ENCODE measurements around the gene RAP1B.
"Not testable (repeated sequence)": the region's sequence is repeated elsewhere in the genome, so short reads cannot be mapped to it uniquely, and the experiment has no call there.

RAP1B gene

DNA sequence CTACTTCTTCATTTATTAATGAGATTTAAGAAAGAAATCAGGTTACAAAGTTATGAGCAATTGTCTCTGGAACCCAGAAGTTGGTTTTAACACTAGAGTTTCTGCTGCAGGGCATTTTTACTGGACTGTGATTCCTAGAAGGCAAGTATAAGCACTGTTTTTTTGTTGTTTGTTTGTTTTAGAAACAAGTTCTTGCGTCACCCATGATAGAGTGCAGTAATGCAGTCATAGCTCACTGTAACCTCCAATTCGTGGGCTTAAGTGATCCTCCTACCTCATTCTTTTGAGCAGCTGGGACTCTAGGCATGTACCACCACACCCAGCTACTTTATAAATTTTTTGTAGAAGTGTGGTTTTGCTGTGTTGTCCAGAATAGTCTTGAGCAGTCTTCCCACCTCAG, 25.6 kb downstream of the RAP1B start:
- DNase-seq (ENCODE audit: low read depth) = no peak

DNA sequence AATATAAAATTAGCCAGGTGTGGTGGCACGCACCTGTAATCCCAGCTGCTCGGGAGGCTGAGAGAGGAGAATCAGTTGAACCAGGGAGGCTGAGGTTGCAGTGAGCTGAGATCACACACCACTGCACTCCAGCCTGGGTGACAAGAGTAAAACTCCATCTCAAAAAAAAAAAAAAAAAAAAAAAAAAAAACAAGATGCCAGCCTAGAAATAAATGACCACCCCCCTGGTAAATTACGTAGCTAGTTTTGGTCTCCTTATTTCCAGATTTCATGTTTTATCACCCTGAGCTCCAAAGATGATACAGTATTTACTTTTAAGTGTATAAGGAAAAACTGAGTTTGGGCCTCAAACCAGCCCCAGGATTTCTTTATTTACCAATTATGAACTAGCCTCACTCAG, 26.7 kb downstream of the RAP1B start:
- not testable (repeated sequence) for DNase-seq (ENCODE audit: low read depth)

DNA sequence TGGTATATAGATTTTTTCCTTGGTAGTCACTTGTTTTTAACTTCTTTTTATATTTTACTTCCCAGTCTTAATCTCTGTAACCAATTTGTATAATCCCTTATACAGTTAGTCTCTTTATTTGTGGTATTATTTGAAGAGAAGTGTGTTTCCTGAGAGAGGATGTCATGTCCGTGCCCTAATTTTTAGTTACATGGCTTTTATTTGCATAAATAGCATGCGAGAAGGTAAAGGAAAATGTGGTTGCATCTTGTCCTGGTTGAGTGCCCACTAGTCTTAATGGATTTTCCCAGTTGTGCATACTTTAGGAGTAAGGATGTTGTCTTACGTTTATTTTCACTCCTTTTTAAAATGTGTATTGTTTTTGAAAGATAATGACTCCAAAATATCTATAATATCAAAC, 27.5 kb downstream of the RAP1B start:
- no peak for DNase-seq (ENCODE audit: low read depth)

DNA sequence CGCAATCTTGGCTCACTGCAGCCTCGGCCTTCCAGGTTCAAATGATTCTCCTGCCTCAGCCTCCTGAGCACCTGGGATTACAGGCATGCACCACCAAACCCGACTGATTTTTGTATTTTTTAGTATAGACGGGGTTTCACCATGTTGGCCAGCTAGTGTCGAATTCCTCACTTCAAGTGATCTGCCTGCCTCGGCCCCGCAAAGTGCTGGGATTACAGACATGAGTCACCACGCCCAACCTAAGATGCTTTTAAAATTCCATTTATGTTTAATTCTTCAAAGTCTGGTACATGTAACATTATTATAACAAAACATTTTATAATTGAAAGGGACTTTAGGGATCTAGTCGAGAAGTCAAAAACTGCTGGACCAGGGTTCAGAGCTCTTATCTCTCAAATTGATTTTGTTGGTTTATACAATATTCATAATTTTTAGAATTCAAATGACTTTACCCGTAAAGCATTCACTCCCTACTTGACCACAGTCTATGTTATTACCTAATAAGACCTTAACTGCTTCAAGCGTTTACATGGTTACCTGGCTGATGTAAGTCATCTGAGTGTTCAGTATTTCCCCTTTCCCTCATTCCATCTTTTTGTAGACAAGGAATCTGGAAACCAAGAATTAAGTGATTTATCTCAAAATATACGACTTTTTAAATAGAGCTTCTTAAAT, 28.2 kb downstream of the RAP1B start:
- DNase-seq (ENCODE audit: low read depth) = no peak

DNA sequence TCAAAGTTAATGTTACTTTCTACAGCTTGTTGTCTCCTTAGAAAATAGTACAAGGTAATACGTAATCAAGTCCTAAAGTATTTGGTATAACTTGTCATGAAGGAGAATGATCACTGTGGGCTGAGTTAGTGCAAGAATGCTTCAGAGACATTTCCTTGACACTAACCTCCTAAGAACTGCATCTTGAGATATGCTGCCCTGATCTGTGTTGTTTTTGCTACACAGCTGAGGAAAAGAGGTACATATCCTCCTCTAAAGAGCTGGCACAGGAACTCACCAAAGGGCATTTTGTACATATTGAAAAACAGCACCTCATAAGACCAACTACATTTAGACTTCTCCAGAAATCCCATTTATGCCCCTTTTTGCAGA, 28.7 kb downstream of the RAP1B start:
- DNase-seq (ENCODE audit: low read depth) = no peak

DNA sequence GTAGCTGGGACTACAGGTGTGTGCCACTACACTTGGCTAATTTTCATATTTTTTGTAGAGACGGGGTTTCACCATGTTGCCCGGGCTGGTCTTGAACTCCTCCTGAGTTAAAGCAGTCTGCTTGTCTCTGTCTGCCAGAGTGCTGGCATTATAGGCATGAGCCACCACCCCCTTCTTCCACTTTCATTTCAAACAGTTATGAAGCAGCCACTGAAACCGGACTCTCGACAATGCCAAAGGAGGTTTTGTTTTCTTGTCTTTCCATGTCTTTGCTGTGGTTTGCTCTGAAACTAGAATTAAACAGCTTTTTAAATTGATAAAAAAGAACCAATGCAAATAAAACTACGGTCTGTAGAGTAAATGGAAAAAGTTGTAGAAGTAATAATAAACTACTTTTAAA, 30.4 kb downstream of the RAP1B start:
- DNase-seq (ENCODE audit: low read depth) = no peak

DNA sequence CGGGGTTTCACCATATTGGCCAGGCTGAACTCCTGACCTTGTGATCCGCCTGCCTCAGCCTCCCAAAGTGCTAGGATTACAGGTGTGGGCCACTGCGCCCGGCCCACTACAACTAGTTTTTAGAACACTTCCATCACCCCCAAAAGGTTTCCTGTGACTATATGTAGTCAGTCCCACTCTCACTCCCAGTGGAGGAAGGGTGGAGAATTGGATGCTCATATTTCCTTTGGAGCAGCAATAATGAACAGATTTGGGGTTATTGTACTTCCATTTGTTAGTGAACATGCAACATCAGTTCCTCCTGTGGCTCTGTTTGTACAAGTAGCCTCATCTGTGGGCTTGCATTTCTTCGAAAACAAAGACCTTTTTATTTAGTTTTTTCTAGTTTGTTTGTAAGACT, 35.8 kb downstream of the RAP1B start:
- DNase-seq (ENCODE audit: low read depth) = no peak

DNA sequence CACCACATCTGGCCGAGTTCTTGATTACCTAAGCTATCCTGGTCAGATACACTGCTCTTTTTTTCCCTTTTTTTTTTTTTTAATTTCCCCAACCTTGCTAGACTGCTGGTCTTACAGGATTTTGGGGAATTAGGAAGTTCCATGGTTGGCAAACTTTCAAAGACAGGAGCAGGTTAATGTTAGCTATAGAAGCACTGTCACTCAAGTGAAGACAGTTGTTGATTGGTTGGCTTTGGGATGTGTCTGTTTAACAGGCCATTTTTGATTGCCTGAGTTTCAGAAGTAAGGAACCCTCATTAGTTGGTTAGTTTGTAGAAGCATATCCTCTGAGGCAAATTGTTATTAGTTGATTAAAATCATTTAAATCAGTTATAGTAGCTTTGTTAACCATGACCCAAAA, 36.8 kb downstream of the RAP1B start:
- no peak for DNase-seq (ENCODE audit: low read depth)

DNA sequence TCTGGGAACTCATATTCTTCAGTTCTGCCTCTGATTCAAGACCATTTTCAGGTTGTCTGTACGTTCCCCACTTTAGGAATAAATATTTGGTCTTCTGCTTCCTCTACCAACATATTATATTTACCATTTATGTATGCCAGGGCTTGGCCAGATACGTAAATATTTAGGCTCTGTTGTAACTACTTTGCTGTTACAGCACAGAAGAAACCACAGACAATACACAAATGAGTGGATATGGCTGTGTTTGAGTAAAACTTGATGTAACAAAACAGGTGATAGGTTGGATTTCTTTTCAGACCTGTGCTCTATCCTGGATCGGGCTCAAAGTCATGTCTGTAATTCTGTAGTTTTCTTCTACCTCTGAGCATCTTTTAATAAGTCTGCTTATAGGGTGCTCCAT, 37.5 kb downstream of the RAP1B start:
- DNase-seq (ENCODE audit: low read depth) = no peak

DNA sequence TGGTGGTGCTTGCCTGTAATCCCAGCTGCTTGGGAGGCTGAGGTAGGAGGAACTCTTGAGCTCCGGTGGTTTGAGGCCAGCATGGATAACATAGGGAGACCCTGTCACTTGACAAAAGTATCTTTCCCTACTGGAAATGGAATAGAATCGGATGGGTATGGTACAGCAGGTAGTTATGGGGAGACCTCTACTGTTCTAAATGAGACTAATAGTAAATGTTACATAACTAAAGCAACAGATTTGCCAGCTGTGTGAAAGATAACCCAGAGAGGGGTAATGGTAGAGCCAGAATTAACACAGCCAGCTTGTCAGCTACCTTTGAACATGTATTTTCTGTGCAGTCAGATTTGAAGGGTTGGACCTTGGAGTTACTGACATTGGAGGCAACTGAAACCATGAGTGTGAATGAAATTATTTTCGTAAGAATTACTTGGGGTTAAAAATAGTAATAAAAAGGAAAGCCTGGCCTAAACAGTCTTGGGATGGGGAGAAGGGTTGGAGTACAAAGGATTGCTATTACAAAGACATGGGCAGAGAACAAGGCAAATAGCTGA, 54.4 kb downstream of the RAP1B start:
- DNase-seq (ENCODE audit: low read depth) = no peak

DNA sequence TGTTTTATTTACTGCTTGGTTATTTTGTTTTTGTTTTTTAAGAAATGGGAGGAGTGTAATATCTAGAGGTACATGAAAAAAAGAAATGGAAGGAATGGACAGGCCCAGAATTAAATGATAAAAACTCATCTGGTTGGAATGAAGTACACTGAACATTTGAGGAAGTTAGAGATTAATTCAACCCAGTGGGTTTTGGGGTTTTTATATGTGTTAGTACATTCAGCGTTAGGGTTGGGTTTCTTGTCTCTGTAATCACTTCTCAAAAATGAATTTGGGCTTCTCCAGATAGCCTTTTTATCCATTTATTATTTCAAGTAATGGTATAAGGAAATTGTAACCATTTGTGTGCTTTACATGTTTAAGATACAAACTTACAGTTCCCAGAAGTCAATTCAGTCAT, 56.6 kb downstream of the RAP1B start:
- DNase-seq (ENCODE audit: low read depth) = no peak

DNA sequence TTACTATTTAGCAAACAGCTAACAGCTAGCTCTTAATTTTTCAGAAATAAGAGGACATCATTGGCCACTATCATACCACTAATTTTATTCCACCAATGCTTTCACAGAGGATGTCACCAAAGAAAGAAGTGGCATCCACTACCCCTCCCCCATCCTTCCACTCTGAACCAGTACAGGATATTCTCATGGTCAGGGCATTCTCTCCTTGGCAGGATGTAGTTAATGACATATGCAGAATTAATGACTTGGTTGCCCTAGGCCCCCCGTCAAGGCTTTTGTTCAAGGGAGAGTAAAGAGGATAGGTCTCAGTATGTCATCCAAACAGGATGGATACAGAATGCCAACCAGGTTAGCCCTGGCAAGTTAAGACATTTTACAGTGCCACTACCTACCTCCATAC, 57.2 kb downstream of the RAP1B start:
- no peak for DNase-seq (ENCODE audit: low read depth)

DNA sequence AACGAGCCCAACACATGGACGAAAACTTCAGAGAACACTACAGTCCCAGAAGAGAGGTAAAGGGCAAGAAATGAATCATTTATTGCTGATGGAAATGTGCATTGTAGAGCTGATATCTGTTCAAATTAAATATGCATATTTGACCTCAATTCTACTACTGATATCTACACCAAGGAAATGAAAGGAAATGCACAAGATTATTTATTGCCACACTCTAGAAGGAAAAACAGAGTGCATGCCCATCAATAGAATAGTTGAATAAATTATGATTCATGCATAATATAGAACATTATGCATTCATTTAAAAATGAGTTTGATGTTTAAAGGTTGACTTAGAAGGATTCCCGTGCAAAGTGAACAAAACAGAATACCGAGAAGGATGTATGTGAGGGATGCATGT, 60.5 kb downstream of the RAP1B start:
- DNase-seq (ENCODE audit: low read depth) = no peak

DNA sequence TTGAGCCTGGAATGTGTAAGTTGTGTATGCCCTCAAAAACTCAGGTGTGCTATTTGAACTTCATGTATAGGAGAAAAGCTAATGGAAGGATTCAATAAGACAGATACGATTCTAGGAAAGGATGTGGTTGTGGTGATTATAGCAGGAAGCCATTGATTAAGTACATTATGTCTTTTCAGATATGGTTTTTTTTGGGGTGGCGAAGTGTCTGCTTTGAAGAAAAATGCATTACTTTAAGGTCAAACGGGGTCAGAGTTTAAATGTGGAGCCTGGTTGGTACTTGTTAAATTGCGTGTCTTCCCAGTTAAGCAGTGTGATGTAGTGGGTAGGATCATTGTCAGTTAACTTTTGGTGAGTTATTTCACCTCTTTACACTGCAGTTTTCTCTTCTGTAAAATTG, 63.1 kb downstream of the RAP1B start:
- no peak for DNase-seq (ENCODE audit: low read depth)

DNA sequence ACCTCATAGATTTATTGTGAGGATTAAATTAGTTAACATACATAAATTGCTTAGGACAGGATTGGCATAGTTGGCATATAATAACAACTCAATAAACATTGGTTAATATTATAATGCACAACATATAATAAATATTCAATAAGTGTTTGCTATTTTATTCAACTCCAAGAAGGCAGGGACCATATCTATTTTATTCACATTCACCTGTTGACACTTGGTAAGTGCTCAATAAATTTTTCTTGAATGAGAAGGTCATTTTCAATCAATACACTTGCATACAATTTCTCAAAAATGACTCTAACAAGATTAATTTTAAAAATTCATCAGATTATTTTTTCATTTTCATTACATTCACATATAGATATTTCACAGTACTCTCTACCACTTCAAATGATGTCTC, 63.7 kb downstream of the RAP1B start:
- DNase-seq (ENCODE audit: low read depth) = no peak

DNA sequence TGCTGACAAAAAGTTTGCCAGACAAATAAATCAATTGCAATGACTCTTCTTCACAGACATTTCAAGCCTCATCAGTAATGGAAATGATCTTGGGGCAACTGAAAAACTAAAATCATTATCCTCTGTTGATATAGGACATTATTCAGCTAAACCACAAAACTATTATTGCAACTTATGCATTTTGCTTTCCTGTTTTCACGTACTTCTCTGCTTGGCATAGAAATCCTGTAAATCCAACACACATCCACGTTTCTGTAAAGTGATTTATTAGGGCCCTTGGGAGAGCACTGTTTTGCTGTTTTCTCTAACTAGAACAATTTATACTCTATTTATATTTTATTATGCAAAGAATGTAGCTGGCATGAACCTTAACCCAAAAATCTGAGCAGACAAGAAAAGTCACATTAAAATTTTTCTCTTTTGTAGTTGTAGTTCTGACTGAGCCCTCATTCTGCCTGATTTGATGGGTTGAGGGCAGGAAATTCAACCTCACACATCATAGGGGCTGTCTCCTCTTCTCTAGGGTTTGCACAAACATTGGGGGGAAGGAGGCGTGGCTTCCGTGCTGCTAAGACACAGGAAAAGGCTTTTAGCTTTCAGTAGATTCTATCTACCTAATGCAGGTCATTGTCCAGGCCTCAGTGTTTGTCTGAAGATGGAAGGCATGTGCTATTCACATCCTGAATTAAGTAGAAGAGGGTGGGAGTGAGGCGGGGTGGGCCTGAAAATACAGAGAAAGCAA, 64.6 kb downstream of the RAP1B start:
- no peak for DNase-seq (ENCODE audit: low read depth)

DNA sequence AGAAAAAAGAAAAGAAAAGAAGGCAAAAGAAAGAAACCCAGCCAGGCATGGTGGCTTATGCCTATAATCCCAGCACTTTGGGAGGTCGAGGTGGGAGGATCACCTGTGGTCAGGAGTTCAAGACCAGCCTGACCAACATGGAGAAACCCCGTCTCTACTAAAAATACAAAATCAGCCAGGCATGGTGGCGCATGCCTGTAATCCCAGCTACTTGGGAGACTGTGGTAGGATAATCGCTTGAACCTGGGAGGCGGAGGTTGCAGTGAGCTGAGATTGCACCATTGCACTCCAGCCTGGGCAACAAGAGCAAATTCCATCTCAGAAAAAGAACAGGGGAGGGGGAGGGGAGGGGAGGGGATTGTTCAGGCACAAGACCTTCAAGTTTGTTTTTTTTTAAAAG, 66.2 kb downstream of the RAP1B start:
- DNase-seq (ENCODE audit: low read depth) = not testable (repeated sequence)

DNA sequence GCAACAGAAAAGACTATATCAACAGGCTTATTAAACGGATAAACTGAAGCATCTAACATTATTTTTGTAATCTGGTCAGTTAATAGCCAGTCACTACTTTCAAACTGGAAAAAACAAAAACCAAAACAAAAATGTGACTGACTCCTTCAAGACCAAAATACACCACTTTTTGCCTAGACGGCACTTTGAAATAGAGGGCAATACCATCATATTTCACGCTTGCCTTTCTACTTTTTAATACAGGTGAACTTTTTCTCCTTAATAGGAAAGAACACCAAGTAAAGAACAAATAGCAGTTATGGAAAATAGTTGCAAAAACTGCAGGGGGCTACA, 75.5 kb downstream of the RAP1B start:
- no peak for DNase-seq (ENCODE audit: low read depth)

DNA sequence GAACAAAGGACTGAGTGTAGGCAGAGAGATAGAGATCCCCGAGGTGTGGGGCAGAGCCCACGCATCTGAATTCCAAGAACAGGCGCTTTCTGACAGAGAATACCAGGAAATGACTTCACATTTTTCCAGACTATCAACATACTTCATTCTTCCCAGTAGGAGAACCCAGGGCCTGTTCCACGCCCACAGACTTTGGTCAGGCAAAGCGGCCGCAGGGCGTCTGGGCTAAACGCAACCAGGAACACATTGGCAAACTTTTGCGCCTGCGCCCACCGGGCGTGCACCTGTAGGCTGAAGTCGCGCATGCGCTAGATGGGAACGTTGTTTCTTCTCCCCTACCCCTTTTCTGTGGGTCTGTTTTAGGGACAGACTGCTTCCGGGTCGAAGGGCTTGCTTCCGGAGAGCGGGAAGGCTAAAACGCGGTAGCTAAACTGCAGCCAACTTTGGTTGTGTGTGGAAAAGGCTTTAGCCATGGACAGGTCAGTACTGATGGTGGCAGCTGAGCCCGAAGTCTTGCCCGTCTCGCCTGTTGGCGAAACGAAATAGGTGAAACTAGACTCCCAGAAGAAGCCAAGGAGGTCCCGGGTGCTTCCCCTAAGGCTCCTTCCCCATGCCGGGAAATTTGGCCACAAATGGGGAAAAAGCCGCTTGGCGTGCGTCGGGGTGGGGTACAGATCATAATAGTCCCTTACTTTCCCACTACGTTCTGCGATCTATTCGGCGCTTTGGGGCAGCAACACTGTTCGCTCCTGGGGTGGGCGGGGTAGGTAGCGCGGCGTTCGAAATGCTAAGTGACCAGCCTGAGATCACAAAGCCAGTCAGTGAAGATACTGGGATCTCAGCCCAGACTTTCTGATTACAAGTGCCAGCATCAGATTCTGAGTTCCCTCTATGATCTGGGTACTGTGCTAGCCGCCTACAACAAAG, 76.2 kb downstream of the RAP1B start, which contains the start of gene NUP107:
TSS of gene NUP107 (plus strand) at position 384 of the 927 bp plus-strand sequence. CDS start at position 472, 88 bp downstream.
- peak; percentile 93 for DNase-seq (ENCODE audit: low read depth)

DNA sequence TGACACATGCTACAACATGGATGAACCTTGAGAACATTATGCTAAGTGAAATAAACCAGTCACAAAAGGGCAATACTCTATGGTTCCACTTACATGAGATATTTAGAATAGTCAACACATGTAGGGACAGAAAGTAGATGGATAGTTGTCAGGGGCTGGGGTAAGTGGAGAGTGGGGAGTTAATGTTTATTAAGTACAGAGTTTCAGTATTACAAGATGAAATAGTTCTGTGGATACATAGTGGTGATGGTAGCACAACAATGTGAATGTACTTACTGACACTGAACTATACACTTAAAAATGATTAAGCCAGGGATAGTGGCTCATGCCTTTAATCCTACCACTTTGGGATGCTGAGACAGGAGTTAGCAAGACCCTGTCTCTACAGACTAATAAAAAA, 84.8 kb downstream of the RAP1B start:
- DNase-seq (ENCODE audit: low read depth) = no peak

DNA sequence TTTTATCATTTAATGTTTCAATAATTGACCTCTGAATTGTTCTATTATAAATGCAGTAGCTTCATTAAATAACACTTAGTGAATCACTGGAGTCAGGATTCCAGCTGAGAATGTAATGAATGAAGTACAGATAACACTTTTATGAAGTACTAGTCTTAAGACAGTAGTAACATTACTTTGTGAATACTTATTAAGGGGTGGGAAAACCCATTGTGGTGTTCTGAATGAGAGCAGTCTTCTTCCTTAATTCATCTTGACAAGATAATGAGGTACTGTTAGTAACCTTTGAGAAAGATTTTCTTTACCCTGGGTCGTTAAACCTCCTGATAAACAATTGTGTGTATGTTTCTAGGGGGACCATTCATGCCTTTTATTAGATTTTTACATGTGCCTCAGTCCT, 88.8 kb downstream of the RAP1B start:
- no peak for DNase-seq (ENCODE audit: low read depth)
